GM12878 (cell line): Measurements from ENCODE around the gene ELP2. TPM values are rescaled to one million over a fixed set of nuclear protein-coding genes. Genes with fewer than 3 reads are reported as not detected.

Source experiments
- ATAC-seq: fragments of 200-7000 bp; cut with Tn5 transposase; 3 replicates; pipeline ENCODE4 v1.9.1; 2020; ENCODE audit warnings: mild to moderate bottlenecking, moderate library complexity
- BruUV-seq: library from RNA; stranded (reverse); fragments of 400-500 nt; replicated peaks from 2 replicates; lab custom pipeline; 2021; lab: Mats Ljungman, UMichigan
- CTCF ChIA-PET: fragments of 300-600 bp; sonication (Branson Sonifier 250); formaldehyde crosslinking; extraction: SDS; loops from one replicate; lab custom pipeline; 2021; ENCODE audit warnings: inconsistent platforms; lab: Yijun Ruan, JAX
- POLR2A ChIA-PET: fragments of 350-600 bp; formaldehyde crosslinking; extraction: SDS; loops from one replicate; lab custom pipeline; 2021; ENCODE audit warnings: inconsistent platforms; lab: Charles Lee
- RAD21 ChIA-PET: fragments of 300-600 bp; sonication (Branson Sonifier 250); formaldehyde crosslinking; loops from one replicate; lab custom pipeline; 2023; ENCODE audit warnings: antibody characterized with exemption; ENCODE audit not compliant: unreplicated experiment; lab: Charles Lee
- SMC1A ChIA-PET: fragments of 300-600 bp; sonication (Branson Sonifier 250); formaldehyde crosslinking; loops from one replicate; lab custom pipeline; 2023; ENCODE audit not compliant: unreplicated experiment, uncharacterized antibody; lab: Charles Lee
- DNase-seq: peaks from one replicate; pipeline ENCODE4 v3.0.0-alpha.2; 2011; ENCODE audit warnings: low read depth, low spot score
- FAIRE-seq: peaks from 3 replicates; lab custom pipeline; 2011; peaks lifted over from hg19 to GRCh38; lab: Jason Lieb, UNC
- H2AFZ ChIP-seq: 2 replicates; pipeline ENCODE4 v1.6.0; 2011; ENCODE audit warnings: low read depth, low read length, control low read depth; ENCODE audit not compliant: control insufficient read depth
- H3K27ac ChIP-seq: 2 replicates; pipeline ENCODE4 v1.5.1; 2011; ENCODE audit warnings: control low read depth; ENCODE audit not compliant: control insufficient read depth, insufficient read depth
- H3K27me3 ChIP-seq, 2 experiments: replicated peaks in 1 of 2; 2 replicates each; pipeline versions ENCODE4 v1.6.0 to v1.6.1; 2011; ENCODE audit warnings: low read length in 1 of 2; ENCODE audit not compliant: control insufficient read depth in 2 of 2, insufficient read depth in 2 of 2
- H3K36me3 ChIP-seq, 2 experiments: 2 replicates each; pipeline ENCODE4 v1.5.1; 2011; ENCODE audit warnings: low read length in 1 of 2; ENCODE audit not compliant: control insufficient read depth in 2 of 2, insufficient read depth in 2 of 2
- H3K4me1 ChIP-seq: 2 replicates; pipeline ENCODE4 v1.6.1; 2011; ENCODE audit warnings: mild to moderate bottlenecking, low read length, moderate library complexity, mixed read lengths; ENCODE audit not compliant: control insufficient read depth, insufficient read depth
- H3K4me2 ChIP-seq: 2 replicates; pipeline ENCODE4 v1.6.0; 2011; ENCODE audit warnings: control low read depth; ENCODE audit not compliant: control insufficient read depth, insufficient read depth
- H3K4me3 ChIP-seq: fragments of 200-600 bp; sonication (generic); 2 replicates; pipeline ENCODE4 v1.5.1; 2016
- H3K79me2 ChIP-seq: 2 replicates; pipeline ENCODE4 v1.6.0; 2011; ENCODE audit warnings: low read length; ENCODE audit not compliant: control insufficient read depth, insufficient read depth
- H3K9ac ChIP-seq: 2 replicates; pipeline ENCODE4 v1.8.0; 2011; ENCODE audit warnings: low read length, control low read depth, mixed read lengths; ENCODE audit not compliant: control insufficient read depth, insufficient read depth
- H3K9me3 ChIP-seq: replicated peaks from 3 replicates; pipeline ENCODE4 v1.5.1; 2011; ENCODE audit warnings: mild to moderate bottlenecking, low read length; ENCODE audit not compliant: control insufficient read depth, insufficient read depth
- H4K20me1 ChIP-seq: 2 replicates; pipeline ENCODE4 v1.6.0; 2011; ENCODE audit not compliant: control insufficient read depth, insufficient read depth
- CREM ChIP-seq: IDR thresholded peaks from 2 replicates; pipeline ENCODE4 v1.6.1; 2014; ENCODE audit warnings: antibody characterized with exemption, low read depth
- CTCF ChIP-seq, 3 experiments: IDR thresholded peaks in 2 of 3; conservative IDR thresholded peaks in 1 of 3; 2 replicates each; pipeline ENCODE4 v1.5.1; 2011; ENCODE audit warnings: low read depth in 3 of 3, low read length in 3 of 3, mild to moderate bottlenecking in 3 of 3, control low read depth in 2 of 3, moderate library complexity in 2 of 3, inconsistent platforms in 1 of 3, mixed read lengths in 1 of 3; ENCODE audit not compliant: control insufficient read depth in 2 of 3, insufficient read depth in 1 of 3; ENCODE audit errors: extremely low read depth in 1 of 3
- ETV6 ChIP-seq, 2 experiments: fragments of 450-650 bp in 1 of 2; IDR thresholded peaks in 1 of 2; conservative IDR thresholded peaks in 1 of 2; 2 replicates each; pipeline ENCODE4 v1.6.1; 2014; ENCODE audit warnings: antibody characterized with exemption in 1 of 2, borderline replicate concordance in 1 of 2, low read depth in 1 of 2, mild to moderate bottlenecking in 1 of 2, moderate library complexity in 1 of 2
- FOXK2 ChIP-seq: fragments of 450-650 bp; IDR thresholded peaks from 2 replicates; pipeline ENCODE4 v1.6.1; 2017; ENCODE audit warnings: mild to moderate bottlenecking, moderate library complexity
- STAT1 ChIP-seq: fragments of 450-650 bp; conservative IDR thresholded peaks from 2 replicates; pipeline ENCODE4 v1.6.1; 2014; ENCODE audit warnings: antibody characterized with exemption, mild to moderate bottlenecking
- WGBS: methylation state at CpG from one replicate; pipeline ENCODE4 v1.1.6; 2016; ENCODE audit warnings: low lambda C conversion rate; ENCODE audit not compliant: insufficient replicate concordance, insufficient coverage; ENCODE audit errors: missing lambda C conversion rate; 5-methylcytosine and 5-hydroxymethylcytosine counted together
- in situ Hi-C: fragments of 300-500 bp; cut with MboI; formaldehyde crosslinking; loops from 9 replicates; pipeline ENCODE4 v1.14.3; 2018; ENCODE audit warnings: mixed read lengths
- intact Hi-C: fragments of 100-400 bp; cut with micrococcal nuclease; formaldehyde crosslinking; loops from one replicate; pipeline ENCODE4 v1.14.2; 2022; ENCODE audit not compliant: unreplicated experiment
- polyA plus RNA-seq, 11 experiments: library from polyadenylated mRNA; depleted of rRNA in 4 of 11; unstranded in 6 of 11; stranded (reverse) in 5 of 11; fragments of >200 nt; fragmentation: Nextera tagmentation in 4 of 11; fragmentation: Illumina TruSeq in 1 of 11; extraction: Ambion mirVana in 4 of 11; extraction: Trizol in 1 of 11; gene quantifications; 1 replicate in 1 of 11; 2 replicates in 10 of 11; pipeline versions ENCODE4 v1.2.1 to v1.2.3, GENCODE V29; 2011 to 2016; ENCODE audit warnings: inconsistent platforms in 2 of 11, missing spikeins in 2 of 11, low read depth in 1 of 11
- total RNA-seq, 4 experiments: library from RNA; depleted of rRNA in 3 of 4; stranded (reverse); fragments of >200 nt in 3 of 4; fragmentation: Illumina TruSeq in 1 of 4; extraction: Trizol in 1 of 4; gene quantifications; 2 replicates each; pipeline versions ENCODE4 v1.2.1 to v1.2.3, GENCODE V29; 2013 to 2021
- TF ChIP-seq, protein P1 (sequence below): fragments of 450-650 bp; IDR thresholded peaks from 2 replicates; pipeline ENCODE4 v1.6.1; 2017; ENCODE audit warnings: mild to moderate bottlenecking

Gene ELP2
- total and polyA plus RNA-seq, 10 of the 15 experiments (the other 5 are each of a cell fraction or from before 2014, with no cell fraction given) = 56.9 to 134 (median 88.5) TPM

DNA sequence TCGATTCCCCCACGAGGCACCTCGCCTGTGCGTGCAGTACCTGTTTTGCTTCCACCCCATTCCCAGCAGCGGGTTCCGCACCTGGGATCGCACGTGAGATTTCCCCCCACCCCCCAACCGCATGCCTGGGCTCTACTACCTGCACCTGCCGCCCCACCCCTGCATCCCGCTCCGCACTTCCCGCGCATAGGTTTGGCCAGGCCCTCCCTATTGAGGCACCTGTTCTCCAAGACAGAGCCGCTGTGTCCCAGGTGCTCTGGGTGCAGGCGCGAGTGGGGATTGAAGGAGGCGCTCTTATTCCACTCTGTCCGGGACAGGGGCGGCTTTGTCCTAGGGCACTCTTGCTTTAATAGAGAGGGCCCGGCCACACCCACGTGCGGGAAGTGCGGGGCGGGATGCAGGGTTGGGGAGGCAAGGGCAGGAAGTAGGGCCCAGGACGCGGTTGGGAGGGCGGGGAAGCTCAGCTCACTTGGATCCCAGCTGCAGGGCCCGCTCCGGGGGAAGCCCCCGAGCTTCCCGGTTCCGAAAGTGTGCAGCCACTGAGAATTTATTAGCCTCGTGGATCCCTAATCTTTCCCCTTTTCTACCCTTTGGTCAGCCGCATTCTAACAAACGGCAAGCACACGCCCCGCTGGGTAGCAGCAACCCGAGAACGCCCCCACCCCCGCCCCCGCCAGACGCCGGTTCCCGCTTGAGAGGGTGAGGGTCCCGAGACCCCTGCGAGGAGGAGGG is 56.9 kb downstream of the ELP2 start:
- H4K20me1 ChIP-seq = no peaks in the 10 kb centered on the region
- no TSS peak for BruUV-seq
- peaks cover 9% of the 10 kb centered on the region; the same call in 1 of the 2 replicates for H3K4me1 ChIP-seq
- POLR2A ChIA-PET = interaction anchor here (0.7 kb wide), 1 partner anchor 325 kb away, joined by 4 read pairs; no protein-coding TSS in a partner anchor
- no peaks in the 10 kb centered on the region for H3K27me3 ChIP-seq
- H3K36me3 ChIP-seq = no peaks in the 10 kb centered on the region
- intact Hi-C loops = no loop called here
- peak overlapping the region; percentile 24; the same call in 1 of the 2 replicates for H3K9ac ChIP-seq
- RAD21 ChIA-PET = interaction anchor here (1.0 kb wide), 1 partner anchor 98 kb away, joined by 4 read pairs; no protein-coding TSS in a partner anchor
- H3K4me2 ChIP-seq = peak overlapping the region; percentile 80
- CTCF ChIA-PET = interaction anchor here (0.8 kb wide), 2 partner anchors 14 to 23 kb away, joined by 3 read pairs; no protein-coding TSS in a partner anchor
- H3K79me2 ChIP-seq = no peaks in the 10 kb centered on the region
- no peaks in the 10 kb centered on the region for H3K9me3 ChIP-seq
- H3K4me3 ChIP-seq = peak overlapping the region; percentile 90
- 47% methylated on average over 28 of the region's 47 CpGs for WGBS
- ATAC-seq = peak; percentile 44
- in situ Hi-C loops = no loop called here
- TF ChIP-seq, protein P1, sequence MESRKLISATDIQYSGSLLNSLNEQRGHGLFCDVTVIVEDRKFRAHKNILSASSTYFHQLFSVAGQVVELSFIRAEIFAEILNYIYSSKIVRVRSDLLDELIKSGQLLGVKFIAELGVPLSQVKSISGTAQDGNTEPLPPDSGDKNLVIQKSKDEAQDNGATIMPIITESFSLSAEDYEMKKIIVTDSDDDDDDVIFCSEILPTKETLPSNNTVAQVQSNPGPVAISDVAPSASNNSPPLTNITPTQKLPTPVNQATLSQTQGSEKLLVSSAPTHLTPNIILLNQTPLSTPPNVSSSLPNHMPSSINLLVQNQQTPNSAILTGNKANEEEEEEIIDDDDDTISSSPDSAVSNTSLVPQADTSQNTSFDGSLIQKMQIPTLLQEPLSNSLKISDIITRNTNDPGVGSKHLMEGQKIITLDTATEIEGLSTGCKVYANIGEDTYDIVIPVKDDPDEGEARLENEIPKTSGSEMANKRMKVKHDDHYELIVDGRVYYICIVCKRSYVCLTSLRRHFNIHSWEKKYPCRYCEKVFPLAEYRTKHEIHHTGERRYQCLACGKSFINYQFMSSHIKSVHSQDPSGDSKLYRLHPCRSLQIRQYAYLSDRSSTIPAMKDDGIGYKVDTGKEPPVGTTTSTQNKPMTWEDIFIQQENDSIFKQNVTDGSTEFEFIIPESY = no peak
- TF ChIP-seq CREM = no peak
- TF ChIP-seq STAT1 = no peak
- TF ChIP-seq CTCF (IDR thresholded peaks at IDR 0.05 in 2 of 3, conservative IDR thresholded peaks at IDR 0.05 in 1 of 3; ENCODE audit: control insufficient read depth in 2 of 3, extremely low read depth in 1 of 3, insufficient read depth in 1 of 3, low read depth in 3 of 3, low read length in 3 of 3) = peak in 1 of 3 experiments; percentile 15; a peak in 2 of 6 replicates
- TF ChIP-seq FOXK2 = no peak
- TF ChIP-seq ETV6 (conservative IDR thresholded peaks at IDR 0.05 in 1 of 2, IDR thresholded peaks at IDR 0.05 in 1 of 2; ENCODE audit: borderline replicate concordance in 1 of 2, low read depth in 1 of 2) = no peak
- no peak for FAIRE-seq
- no peak overlapping the region for H3K27ac ChIP-seq
- SMC1A ChIA-PET = interaction anchor here (1.4 kb wide), 1 partner anchor 14 kb away, joined by 3 read pairs; no protein-coding TSS in a partner anchor
- peak overlapping the region; percentile 31 for H2AFZ ChIP-seq
- DNase-seq = no peak
